PC-3 (cell line): ENCODE measurements around the gene DSC2. TPM values are rescaled to one million over a fixed set of nuclear protein-coding genes. Genes with fewer than 3 reads are reported as not detected.

Experiments used
- ATAC-seq: fragments of 200-7000 bp; cut with Tn5 transposase; 2 replicates; pipeline ENCODE4 v1.9.1; 2020; ENCODE audit warnings: mild to moderate bottlenecking, moderate library complexity
- BruUV-seq: library from RNA; stranded (reverse); fragments of 400-500 nt; replicated peaks from 2 replicates; lab custom pipeline; 2021; lab: Mats Ljungman, UMichigan
- CTCF ChIA-PET: fragments of 300-600 bp; sonication (Branson Sonifier 250); formaldehyde crosslinking; loops from one replicate; lab custom pipeline; 2022; ENCODE audit warnings: antibody characterized with exemption; lab: Charles Lee
- POLR2A ChIA-PET: fragments of 300-600 bp; sonication (Branson Sonifier 250); formaldehyde crosslinking; loops from one replicate; lab custom pipeline; 2022; ENCODE audit warnings: antibody characterized with exemption; ENCODE audit not compliant: unreplicated experiment; lab: Charles Lee
- DNase-seq: peaks from one replicate; pipeline ENCODE4 v3.0.0-alpha.2; 2015
- H2AFZ ChIP-seq: fragments of 300-600 bp; sonication (generic); 2 replicates; pipeline ENCODE4 v1.6.0; 2016; ENCODE audit warnings: antibody characterized with exemption, low read length
- H3F3A ChIP-seq: fragments of 300-600 bp; sonication (generic); one replicate; pipeline ENCODE4 v1.6.0; 2017; ENCODE audit warnings: antibody characterized with exemption, low read length, control low read depth, mild to moderate bottlenecking; ENCODE audit not compliant: unreplicated experiment
- H3K27ac ChIP-seq: fragments of 300-600 bp; sonication (generic); 2 replicates; pipeline ENCODE4 v1.5.1; 2016; ENCODE audit warnings: mild to moderate bottlenecking, low read length
- H3K27me3 ChIP-seq: fragments of 300-600 bp; sonication (generic); 2 replicates; pipeline ENCODE4 v1.6.1; 2016; ENCODE audit warnings: low read length, mixed read lengths
- H3K36me3 ChIP-seq: fragments of 300-600 bp; sonication (generic); 2 replicates; pipeline ENCODE4 v1.6.1; 2016; ENCODE audit warnings: low read depth, mixed run types, low read length, mixed read lengths
- H3K4me1 ChIP-seq: fragments of 300-600 bp; sonication (generic); 2 replicates; pipeline ENCODE4 v1.5.1; 2016; ENCODE audit warnings: low read length; ENCODE audit not compliant: insufficient read depth
- H3K4me2 ChIP-seq: fragments of 300-600 bp; sonication (generic); 2 replicates; pipeline ENCODE4 v1.6.0; 2016; ENCODE audit warnings: low read length
- H3K4me3 ChIP-seq: fragments of 300-600 bp; sonication (generic); 2 replicates; pipeline ENCODE4 v1.5.1; 2016; ENCODE audit warnings: mild to moderate bottlenecking, low read length, mixed read lengths
- H3K79me2 ChIP-seq: fragments of 300-600 bp; sonication (generic); 2 replicates; pipeline ENCODE4 v1.6.1; 2017; ENCODE audit warnings: low read length, mixed read lengths
- H3K9ac ChIP-seq: fragments of 300-600 bp; sonication (generic); 2 replicates; pipeline ENCODE4 v1.6.0; 2016; ENCODE audit warnings: mild to moderate bottlenecking, low read length
- H3K9me2 ChIP-seq: fragments of 300-600 bp; sonication (generic); replicated peaks from 2 replicates; pipeline ENCODE4 v1.6.1; 2016; ENCODE audit warnings: mixed run types, low read length, mixed read lengths
- H3K9me3 ChIP-seq: fragments of 300-600 bp; sonication (generic); 2 replicates; pipeline ENCODE4 v1.6.1; 2016; ENCODE audit warnings: low read length, mixed read lengths
- H4K20me1 ChIP-seq: fragments of 300-600 bp; sonication (generic); 2 replicates; pipeline ENCODE4 v1.6.1; 2016; ENCODE audit warnings: low read length, mixed read lengths
- EZH2 ChIP-seq: fragments of 300-600 bp; sonication (generic); IDR thresholded peaks from one replicate; pipeline ENCODE4 v1.6.1; 2017; ENCODE audit warnings: antibody characterized with exemption, mild to moderate bottlenecking, low read length; ENCODE audit not compliant: unreplicated experiment
- EZH2phosphoT487 ChIP-seq: fragments of 300-600 bp; sonication (generic); IDR thresholded peaks from 2 replicates; pipeline ENCODE4 v1.6.1; 2018; ENCODE audit warnings: mild to moderate bottlenecking, antibody characterized with exemption, low read length, borderline replicate concordance
- intact Hi-C: fragments of 100-400 bp; cut with micrococcal nuclease; formaldehyde crosslinking; loops from 2 replicates; pipeline ENCODE4 v1.9.0; 2023
- total RNA-seq: library from RNA; depleted of rRNA; stranded (reverse); fragments of >200 nt; gene quantifications from 2 replicates; pipeline ENCODE4 v1.2.3, GENCODE V29; 2014
- TF ChIP-seq, protein P1 (sequence below): fragments of 300-600 bp; sonication (generic); conservative IDR thresholded peaks from 2 replicates; pipeline ENCODE4 v1.5.1; 2017; ENCODE audit warnings: antibody characterized with exemption, low read depth, mild to moderate bottlenecking, low read length

Gene DSC2
- total RNA-seq, 1 experiment from 2014 or later, result 4.8 TPM

DNA sequence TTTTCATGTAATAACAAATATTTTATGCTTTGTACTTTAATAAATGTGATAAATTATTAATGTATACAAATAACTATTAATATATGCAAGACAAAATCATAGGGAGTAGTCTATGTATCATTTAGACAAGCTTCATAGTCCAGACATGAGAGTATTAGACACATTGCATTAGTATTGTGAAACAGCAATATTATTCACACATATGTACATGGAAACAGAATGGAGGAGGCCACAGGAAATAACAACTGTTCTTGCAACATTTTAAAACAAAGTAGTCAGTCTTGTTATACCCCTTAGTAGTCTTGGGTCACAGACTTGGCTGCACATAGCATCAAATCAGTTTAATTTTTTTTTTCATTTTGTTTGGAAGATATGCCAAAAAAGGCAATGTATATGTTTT, 44.6 kb upstream of the DSC2 start:
- H3K36me3 ChIP-seq, result no peaks in the 10 kb centered on the region
- DNase-seq, result no peak
- no peaks in the 10 kb centered on the region for H3K4me1 ChIP-seq
- no peak for ATAC-seq
- H3K27ac ChIP-seq, result no peak overlapping the region
- H3K4me3 ChIP-seq, result no peak overlapping the region
- H3K9me3 ChIP-seq, result no peaks in the 10 kb centered on the region
- H3F3A ChIP-seq, result no peaks in the 10 kb centered on the region
- no peak overlapping the region for H2AFZ ChIP-seq
- H4K20me1 ChIP-seq, result no peaks in the 10 kb centered on the region
- H3K9ac ChIP-seq, result no peak overlapping the region
- H3K4me2 ChIP-seq, result no peak overlapping the region
- no peaks in the 10 kb centered on the region for H3K79me2 ChIP-seq
- H3K9me2 ChIP-seq, result no peaks in the 10 kb centered on the region
- POLR2A ChIA-PET, result no interaction called here
- CTCF ChIA-PET, result no interaction called here
- intact Hi-C loops, result no loop called here
- no peaks in the 10 kb centered on the region for H3K27me3 ChIP-seq
- BruUV-seq, result no TSS peak
- TF ChIP-seq, protein P1, sequence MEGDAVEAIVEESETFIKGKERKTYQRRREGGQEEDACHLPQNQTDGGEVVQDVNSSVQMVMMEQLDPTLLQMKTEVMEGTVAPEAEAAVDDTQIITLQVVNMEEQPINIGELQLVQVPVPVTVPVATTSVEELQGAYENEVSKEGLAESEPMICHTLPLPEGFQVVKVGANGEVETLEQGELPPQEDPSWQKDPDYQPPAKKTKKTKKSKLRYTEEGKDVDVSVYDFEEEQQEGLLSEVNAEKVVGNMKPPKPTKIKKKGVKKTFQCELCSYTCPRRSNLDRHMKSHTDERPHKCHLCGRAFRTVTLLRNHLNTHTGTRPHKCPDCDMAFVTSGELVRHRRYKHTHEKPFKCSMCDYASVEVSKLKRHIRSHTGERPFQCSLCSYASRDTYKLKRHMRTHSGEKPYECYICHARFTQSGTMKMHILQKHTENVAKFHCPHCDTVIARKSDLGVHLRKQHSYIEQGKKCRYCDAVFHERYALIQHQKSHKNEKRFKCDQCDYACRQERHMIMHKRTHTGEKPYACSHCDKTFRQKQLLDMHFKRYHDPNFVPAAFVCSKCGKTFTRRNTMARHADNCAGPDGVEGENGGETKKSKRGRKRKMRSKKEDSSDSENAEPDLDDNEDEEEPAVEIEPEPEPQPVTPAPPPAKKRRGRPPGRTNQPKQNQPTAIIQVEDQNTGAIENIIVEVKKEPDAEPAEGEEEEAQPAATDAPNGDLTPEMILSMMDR, result no peak
- TF ChIP-seq EZH2 (no peak), EZH2phosphoT487 (no peak)

DNA sequence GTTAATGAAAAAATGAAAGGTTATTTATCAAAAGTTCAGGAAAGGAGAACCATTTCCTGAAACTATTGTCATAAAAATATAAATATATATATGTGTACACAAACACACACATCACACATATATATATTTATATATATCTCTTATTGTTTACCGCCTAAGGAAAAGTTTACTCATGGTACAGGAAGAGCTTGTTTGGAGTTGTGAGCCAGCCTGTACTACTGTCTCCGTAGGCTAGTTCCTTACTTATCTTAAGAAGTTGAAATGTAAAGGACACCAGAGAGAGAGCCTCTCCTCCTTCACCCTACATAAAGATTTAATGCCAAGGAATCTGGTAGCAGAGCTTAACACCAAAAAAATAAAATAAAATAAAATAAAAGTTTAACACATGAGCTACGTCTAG, 40.8 kb upstream of the DSC2 start:
- no peaks in the 10 kb centered on the region for H3K79me2 ChIP-seq
- no peaks in the 10 kb centered on the region for H3F3A ChIP-seq
- no peaks in the 10 kb centered on the region for H3K9me3 ChIP-seq
- no peak overlapping the region for H3K4me3 ChIP-seq
- no peak overlapping the region for H2AFZ ChIP-seq
- CTCF ChIA-PET, result no interaction called here
- no peaks in the 10 kb centered on the region for H3K4me1 ChIP-seq
- intact Hi-C loops, result no loop called here
- no peak overlapping the region for H3K27ac ChIP-seq
- H4K20me1 ChIP-seq, result no peaks in the 10 kb centered on the region
- ATAC-seq, result peak; percentile 61
- POLR2A ChIA-PET, result no interaction called here
- no peak for TF ChIP-seq EZH2phosphoT487
- TF ChIP-seq, protein P1, result no peak
- no peak for TF ChIP-seq EZH2
- no peak overlapping the region for H3K4me2 ChIP-seq
- no peaks in the 10 kb centered on the region for H3K9me2 ChIP-seq
- H3K36me3 ChIP-seq, result no peaks in the 10 kb centered on the region
- BruUV-seq, result no TSS peak
- no peak overlapping the region for H3K9ac ChIP-seq
- no peaks in the 10 kb centered on the region for H3K27me3 ChIP-seq
- peak; percentile 10 for DNase-seq

DNA sequence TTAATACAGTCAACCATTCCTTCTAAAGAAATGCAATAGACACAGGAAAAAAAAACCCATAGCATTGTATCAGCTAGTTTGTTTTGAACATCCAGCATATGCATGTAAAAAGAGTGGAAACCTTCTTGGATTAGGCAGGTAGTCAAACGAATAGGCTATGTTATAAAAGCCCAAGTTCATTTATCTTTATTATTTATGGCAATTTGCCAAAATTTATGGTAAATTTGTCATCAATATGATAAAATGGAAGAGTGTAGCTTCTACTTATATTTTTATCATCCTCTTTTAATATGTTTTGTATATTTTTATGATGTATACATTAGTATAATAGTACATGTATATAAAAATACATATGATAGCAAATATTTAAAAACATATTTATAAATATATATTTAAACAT, 36.5 kb upstream of the DSC2 start:
- ATAC-seq (no peak), DNase-seq (no peak)
- no peak overlapping the region for H3K9ac ChIP-seq
- H3K27me3 ChIP-seq, result no peaks in the 10 kb centered on the region
- no peaks in the 10 kb centered on the region for H3K9me2 ChIP-seq
- ChIA-PET POLR2A (no interaction called here), CTCF (no interaction called here)
- no peak overlapping the region for H3K4me3 ChIP-seq
- TF ChIP-seq, protein P1, result no peak
- TF ChIP-seq EZH2phosphoT487 (no peak), EZH2 (no peak)
- no TSS peak for BruUV-seq
- H3K79me2 ChIP-seq, result no peaks in the 10 kb centered on the region
- H3K36me3 ChIP-seq, result no peaks in the 10 kb centered on the region
- no peak overlapping the region for H3K27ac ChIP-seq
- H4K20me1 ChIP-seq, result no peaks in the 10 kb centered on the region
- intact Hi-C loops, result no loop called here
- H3F3A ChIP-seq, result no peaks in the 10 kb centered on the region
- no peaks in the 10 kb centered on the region for H3K4me1 ChIP-seq
- no peaks in the 10 kb centered on the region for H3K9me3 ChIP-seq
- no peak overlapping the region for H2AFZ ChIP-seq
- H3K4me2 ChIP-seq, result no peak overlapping the region
